A673 (cell line): ENCODE data around the gene PUS3. TPM values are rescaled to one million over a fixed set of nuclear protein-coding genes. Genes with fewer than 3 reads are reported as not detected.

Experiments
- BruUV-seq: library from RNA; stranded (reverse); fragments of 400-500 nt; replicated peaks from 2 replicates; lab custom pipeline; 2021; lab: Mats Ljungman, UMichigan
- CTCF ChIA-PET: fragments of 300-600 bp; sonication (Branson Sonifier 250); formaldehyde crosslinking; loops from one replicate; lab custom pipeline; 2022; ENCODE audit warnings: antibody characterized with exemption; lab: Charles Lee
- POLR2A ChIA-PET: fragments of 300-600 bp; sonication (Branson Sonifier 250); formaldehyde crosslinking; loops from one replicate; lab custom pipeline; 2022; ENCODE audit warnings: antibody characterized with exemption; ENCODE audit not compliant: low non-redundant PET; lab: Charles Lee
- DNase-seq: peaks from one replicate; pipeline ENCODE4 v3.0.0-alpha.2; 2015; ENCODE audit warnings: low spot score
- H3K27ac ChIP-seq: fragments of 200-600 bp; sonication (generic); 2 replicates; pipeline ENCODE4 v1.5.1; 2016; ENCODE audit warnings: mixed run types, low read depth, mild to moderate bottlenecking, mixed read lengths, antibody characterized with exemption, low read length; ENCODE audit not compliant: poor library complexity, severe bottlenecking
- H3K27me3 ChIP-seq: fragments of 200-600 bp; sonication (generic); replicated peaks from 2 replicates; pipeline ENCODE4 v1.6.1; 2017; ENCODE audit warnings: mixed run types, low read depth, mild to moderate bottlenecking, mixed read lengths, antibody characterized with exemption, low read length; ENCODE audit not compliant: insufficient read depth, poor library complexity
- H3K36me3 ChIP-seq: fragments of 200-600 bp; sonication (generic); 2 replicates; pipeline ENCODE4 v1.6.1; 2016; ENCODE audit warnings: mixed run types, mild to moderate bottlenecking, mixed read lengths, antibody characterized with exemption, low read length; ENCODE audit not compliant: insufficient read depth, poor library complexity, severe bottlenecking
- H3K4me1 ChIP-seq: fragments of 200-600 bp; sonication (generic); 2 replicates; pipeline ENCODE4 v1.6.1; 2017; ENCODE audit warnings: mixed run types, mild to moderate bottlenecking, mixed read lengths, antibody characterized with exemption, low read length; ENCODE audit not compliant: insufficient read depth, poor library complexity, severe bottlenecking
- H3K4me3 ChIP-seq: fragments of 200-600 bp; sonication (generic); 2 replicates; pipeline ENCODE4 v1.5.1; 2016; ENCODE audit warnings: low read depth, mixed run types, mild to moderate bottlenecking, mixed read lengths, low read length; ENCODE audit not compliant: poor library complexity, severe bottlenecking
- H3K9me3 ChIP-seq: fragments of 200-600 bp; sonication (generic); 2 replicates; pipeline ENCODE4 v1.6.1; 2016; ENCODE audit warnings: mixed run types, low read depth, mild to moderate bottlenecking, mixed read lengths, antibody characterized with exemption, low read length; ENCODE audit not compliant: poor library complexity, severe bottlenecking
- CTCF ChIP-seq: fragments of 300-800, 200-600 bp; sonication (generic); conservative IDR thresholded peaks from 2 replicates; pipeline ENCODE4 v1.5.1; 2017; ENCODE audit warnings: low read depth, mild to moderate bottlenecking, antibody characterized with exemption, low read length, moderate library complexity, mixed read lengths
- EZH2 ChIP-seq: fragments of 200-600 bp; sonication (generic); IDR thresholded peaks from 2 replicates; pipeline ENCODE4 v1.6.1; 2017; ENCODE audit warnings: borderline replicate concordance, low read depth, mild to moderate bottlenecking, mixed read lengths, antibody characterized with exemption, low read length; ENCODE audit not compliant: poor library complexity, severe bottlenecking
- intact Hi-C: fragments of 100-400 bp; cut with micrococcal nuclease; formaldehyde crosslinking; loops from one replicate; pipeline ENCODE4 v1.10.0; 2022; ENCODE audit not compliant: unreplicated experiment
- total RNA-seq: library from RNA; stranded (reverse); gene quantifications from 2 replicates; pipeline ENCODE4 v1.2.3, GENCODE V29; 2021

PUS3 gene
- total RNA-seq, 1 experiment from 2014 or later = 18.7 TPM

GRCh38 chr11:125923012-125923579 is 20.1 kb upstream of the PUS3 start:
- peak; percentile 88 for DNase-seq
- H3K9me3 ChIP-seq = no peaks in the 10 kb centered on the region
- POLR2A ChIA-PET = no interaction called here
- H3K4me3 ChIP-seq = no peak overlapping the region
- intact Hi-C loops = loop anchor here (1.0 kb wide), 1 partner anchor 271 kb away; no protein-coding TSS in a partner anchor
- H3K36me3 ChIP-seq = no peaks in the 10 kb centered on the region
- CTCF ChIA-PET = interaction anchor here (1.9 kb wide), 1 partner anchor 271 kb away, joined by 7 read pairs; no protein-coding TSS in a partner anchor
- H3K4me1 ChIP-seq = no peaks in the 10 kb centered on the region
- H3K27ac ChIP-seq = no peak overlapping the region
- peaks cover 7% of the 10 kb centered on the region for H3K27me3 ChIP-seq
- TF ChIP-seq EZH2 = no peak
- TF ChIP-seq CTCF = peak; percentile 95
- BruUV-seq = no TSS peak

- no TSS peak for BruUV-seq
- Histone ChIP-seq H3K4me3 (no peak overlapping the region), H3K9me3 (no peaks in the 10 kb centered on the region), H3K36me3 (no peaks in the 10 kb centered on the region), H3K4me1 (no peaks in the 10 kb centered on the region), H3K27ac (no peak overlapping the region), H3K27me3 (peaks cover 10% of the 10 kb centered on the region)
- intact Hi-C loops = no loop called here
- TF ChIP-seq CTCF = no peak
- DNase-seq = no peak
- ChIA-PET POLR2A (no interaction called here), CTCF (interaction anchor here (0.7 kb wide), 1 partner anchor 278 kb away, joined by 3 read pairs; no protein-coding TSS in a partner anchor)
Observed at GRCh38 chr11:125922156-125922555, 19.1 kb upstream of the PUS3 start.

GRCh38 chr11:125921042-125921441 is 18.0 kb upstream of the PUS3 start:
- Histone ChIP-seq H3K9me3 (no peaks in the 10 kb centered on the region), H3K4me1 (no peaks in the 10 kb centered on the region), H3K4me3 (no peak overlapping the region), H3K27me3 (peaks cover 21% of the 10 kb centered on the region), H3K36me3 (no peaks in the 10 kb centered on the region), H3K27ac (no peak overlapping the region)
- TF ChIP-seq CTCF = no peak
- no peak for TF ChIP-seq EZH2
- intact Hi-C loops = no loop called here
- no peak for DNase-seq
- POLR2A ChIA-PET = no interaction called here
- CTCF ChIA-PET = interaction anchor here (0.5 kb wide), 1 partner anchor 349 kb away, joined by 5 read pairs; no protein-coding TSS in a partner anchor
- BruUV-seq = no TSS peak
